Skeletal muscle satellite cell (primary cell): ENCODE results near the gene CIROP.

Experiments
- H3K27me3 ChIP-seq: 2 replicates; pipeline ENCODE4 v1.7.0; 2013; ENCODE audit warnings: low read length; ENCODE audit not compliant: control insufficient read depth, insufficient read depth
- H3K36me3 ChIP-seq: 2 replicates; pipeline ENCODE4 v1.7.0; 2013; ENCODE audit warnings: mild to moderate bottlenecking, control low read depth, low read length; ENCODE audit not compliant: insufficient read depth
- H3K4me1 ChIP-seq: 2 replicates; pipeline ENCODE4 v1.7.0; 2013; ENCODE audit warnings: low read length; ENCODE audit not compliant: control insufficient read depth, insufficient read depth
- H3K4me2 ChIP-seq: 2 replicates; pipeline ENCODE4 v1.7.0; 2013; ENCODE audit warnings: mild to moderate bottlenecking, low read length
- H3K4me3 ChIP-seq: 2 replicates; pipeline ENCODE4 v1.7.0; 2013; ENCODE audit warnings: low read length
- H3K9ac ChIP-seq: 2 replicates; pipeline ENCODE4 v1.7.0; 2013; ENCODE audit warnings: mild to moderate bottlenecking, low read depth, low read length, moderate library complexity
- H3K9me3 ChIP-seq: replicated peaks from 2 replicates; pipeline ENCODE4 v1.7.0; 2013; ENCODE audit warnings: mild to moderate bottlenecking, control low read depth, low read length

The CIROP gene

DNA sequence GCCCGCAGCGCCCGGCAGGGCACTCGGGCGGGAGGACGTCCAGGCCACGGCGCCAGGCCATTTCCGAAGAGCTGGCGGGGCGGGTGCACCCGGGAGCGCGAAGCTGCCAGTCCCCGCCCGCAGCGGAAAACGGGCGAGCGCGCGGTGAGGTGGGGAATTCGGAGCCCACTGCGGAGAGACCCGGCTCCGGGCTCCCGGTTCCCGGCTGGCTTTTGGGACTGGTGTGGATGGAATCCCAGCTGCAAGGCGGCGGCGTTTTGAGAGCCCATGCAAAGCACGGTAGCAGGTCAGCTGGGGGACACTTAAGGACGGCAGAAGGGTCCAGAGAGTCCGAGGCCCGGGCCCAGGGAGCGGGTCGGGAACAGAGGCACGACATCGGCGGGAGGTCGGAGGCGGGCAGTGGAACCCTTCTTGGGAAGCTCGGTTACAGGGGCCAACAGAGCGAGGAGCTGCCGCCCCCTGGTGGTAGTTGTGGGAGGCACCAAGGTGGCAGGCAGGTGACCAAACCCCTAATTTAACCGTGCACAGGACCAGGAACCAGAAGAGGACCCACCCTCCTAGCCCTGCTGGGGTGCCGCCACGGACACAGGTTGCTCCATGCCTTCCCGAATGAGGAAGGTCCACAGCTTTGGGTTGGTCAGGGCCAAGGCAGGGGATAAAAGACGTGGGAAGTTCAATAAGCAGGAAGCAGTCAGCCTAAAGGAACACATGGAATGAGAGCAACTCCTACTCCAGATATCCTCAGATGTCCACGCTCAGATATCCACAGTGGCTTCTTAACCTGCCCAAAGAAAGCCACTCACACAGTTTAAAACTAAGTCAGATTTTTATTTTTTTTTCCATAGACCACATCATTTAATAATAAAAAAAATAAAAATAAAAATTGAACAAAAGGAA, 46.8 kb downstream of the CIROP start:
- Histone ChIP-seq H3K9ac (peak overlapping the region; percentile 73), H3K36me3 (peaks cover 32% of the 10 kb centered on the region), H3K27me3 (no peaks in the 10 kb centered on the region), H3K9me3 (no peaks in the 10 kb centered on the region), H3K4me1 (peaks cover 38% of the 10 kb centered on the region), H3K4me3 (peak overlapping the region; percentile 69), H3K4me2 (peak overlapping the region; percentile 95)

DNA sequence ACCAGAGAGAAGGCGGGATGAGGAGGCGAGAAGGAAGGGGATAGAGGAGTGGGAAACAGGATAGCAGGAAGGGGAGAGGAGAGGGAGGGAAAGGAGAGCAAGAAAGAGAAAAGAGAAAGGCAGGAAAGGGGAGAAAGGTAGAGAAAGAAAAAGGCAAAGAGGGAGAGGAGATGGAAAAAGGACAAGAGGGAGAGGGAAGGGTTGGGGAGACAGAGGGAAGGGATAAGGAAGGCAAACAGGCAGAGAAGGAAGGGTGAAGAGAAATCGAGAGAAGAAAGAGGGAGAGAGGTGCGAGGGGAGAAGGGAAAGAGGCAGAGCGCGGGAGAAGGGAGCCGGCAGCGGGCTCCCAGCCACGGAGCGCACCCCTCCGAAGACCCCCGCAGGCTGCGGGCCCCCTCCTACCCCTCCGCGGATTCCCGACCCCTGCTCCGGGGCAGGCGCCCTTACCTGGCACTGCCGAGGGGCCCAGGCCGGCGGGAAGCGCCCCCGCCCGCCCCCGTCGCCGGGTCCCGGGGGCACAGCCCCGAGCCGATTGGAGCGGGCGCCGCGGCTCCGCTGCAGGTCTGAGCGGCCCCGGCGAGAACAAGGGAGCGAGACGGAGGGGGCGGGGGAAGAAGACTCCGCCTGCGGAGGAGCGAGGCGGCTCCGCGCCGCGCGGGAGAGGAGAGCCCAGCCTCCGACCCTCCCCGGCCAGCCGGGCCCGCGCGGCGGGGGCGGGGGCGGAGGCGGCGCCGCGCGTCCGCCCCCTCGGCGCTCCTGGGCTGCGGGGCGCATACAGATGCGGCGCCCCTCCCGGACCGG, 47.6 kb downstream of the CIROP start, which contains the start of gene CDH24:
Gene CDH24, minus strand, starts transcription at position 565 of the 801 bp plus-strand sequence. CDS start 1,787 bp downstream, outside the sequence.
- Histone ChIP-seq H3K4me1 (peaks cover 30% of the 10 kb centered on the region), H3K27me3 (no peaks in the 10 kb centered on the region), H3K36me3 (peaks cover 23% of the 10 kb centered on the region), H3K9ac (peak within 1 kb of the TSS; percentile 73), H3K4me3 (peak within 1 kb of the TSS; percentile 69), H3K4me2 (peak within 1 kb of the TSS; percentile 95), H3K9me3 (no peaks in the 10 kb centered on the region)

DNA sequence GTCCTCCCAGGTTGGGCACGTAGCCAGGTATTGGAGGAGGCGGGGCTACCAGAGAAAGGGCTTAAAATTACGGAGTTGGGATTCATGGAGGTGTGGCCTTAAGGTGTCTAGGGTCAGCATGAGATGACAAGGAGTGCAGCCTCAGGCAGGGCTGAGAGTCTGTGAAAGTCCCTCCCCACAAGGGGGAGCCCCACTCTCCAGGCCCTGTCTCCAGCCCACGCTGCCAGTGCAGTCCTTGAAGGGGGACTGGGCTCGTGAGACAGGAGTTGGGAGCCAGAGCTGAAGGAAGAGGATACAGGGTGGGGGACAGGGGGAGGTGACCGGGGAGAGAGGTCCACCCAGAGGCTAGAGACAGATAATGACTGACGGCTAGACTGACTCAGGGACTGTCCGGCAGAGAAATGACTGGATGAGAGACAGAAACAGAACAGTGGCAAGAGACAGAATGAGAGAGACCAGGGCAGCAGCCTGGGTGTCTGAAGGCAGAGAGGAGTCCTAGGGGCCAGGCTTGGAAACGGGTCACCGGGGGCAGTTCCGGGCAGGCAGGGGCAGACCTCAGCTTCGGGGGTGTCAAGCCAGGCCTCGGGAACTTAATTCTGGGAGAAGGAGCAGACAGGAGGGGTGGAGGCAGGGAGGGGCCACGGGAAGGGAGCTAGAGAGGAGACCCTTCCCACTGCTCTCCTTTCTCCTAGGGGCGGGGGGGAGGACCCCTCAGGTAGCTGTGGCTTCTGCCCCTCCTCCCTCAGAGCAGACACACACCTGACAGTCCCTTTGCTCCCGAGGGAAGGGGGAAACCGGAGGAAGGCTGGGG, 48.4 kb downstream of the CIROP start:
- H3K4me1 ChIP-seq, result peaks cover 25% of the 10 kb centered on the region
- no peaks in the 10 kb centered on the region for H3K9me3 ChIP-seq
- H3K4me2 ChIP-seq, result peak overlapping the region; percentile 95
- H3K27me3 ChIP-seq, result no peaks in the 10 kb centered on the region
- peak overlapping the region; percentile 69 for H3K4me3 ChIP-seq
- peaks cover 22% of the 10 kb centered on the region for H3K36me3 ChIP-seq
- H3K9ac ChIP-seq, result peak overlapping the region; percentile 73

DNA sequence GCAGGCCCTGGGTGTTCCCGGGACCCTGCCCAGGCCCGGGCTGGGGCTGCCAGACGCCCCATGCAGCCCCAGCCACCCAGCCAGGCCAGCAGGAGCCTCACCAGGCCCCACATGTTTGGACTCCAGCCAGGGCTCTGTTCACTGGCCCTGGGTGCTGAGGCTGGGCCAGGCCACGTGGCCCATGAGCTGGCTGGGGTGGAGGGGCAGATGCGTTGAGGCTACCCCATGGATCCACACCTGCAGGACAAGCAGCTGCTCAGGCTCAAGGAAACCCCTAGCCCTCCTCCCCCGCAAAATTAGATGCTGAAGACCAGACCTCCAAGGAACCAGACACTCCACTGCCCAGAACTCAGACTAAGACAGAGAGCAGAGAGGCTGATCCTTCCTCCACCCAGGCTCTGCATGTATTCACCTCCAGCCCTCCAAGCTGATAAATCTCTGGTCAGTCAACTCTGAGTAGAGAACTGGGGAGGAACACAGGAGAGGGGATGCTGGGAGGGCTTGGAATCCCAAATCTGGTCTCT, 49.1 kb downstream of the CIROP start:
- Histone ChIP-seq H3K4me2 (peak overlapping the region; percentile 95), H3K4me1 (peaks cover 25% of the 10 kb centered on the region), H3K36me3 (peaks cover 17% of the 10 kb centered on the region), H3K9ac (no peak overlapping the region), H3K27me3 (no peaks in the 10 kb centered on the region), H3K9me3 (no peaks in the 10 kb centered on the region), H3K4me3 (no peak overlapping the region)

DNA sequence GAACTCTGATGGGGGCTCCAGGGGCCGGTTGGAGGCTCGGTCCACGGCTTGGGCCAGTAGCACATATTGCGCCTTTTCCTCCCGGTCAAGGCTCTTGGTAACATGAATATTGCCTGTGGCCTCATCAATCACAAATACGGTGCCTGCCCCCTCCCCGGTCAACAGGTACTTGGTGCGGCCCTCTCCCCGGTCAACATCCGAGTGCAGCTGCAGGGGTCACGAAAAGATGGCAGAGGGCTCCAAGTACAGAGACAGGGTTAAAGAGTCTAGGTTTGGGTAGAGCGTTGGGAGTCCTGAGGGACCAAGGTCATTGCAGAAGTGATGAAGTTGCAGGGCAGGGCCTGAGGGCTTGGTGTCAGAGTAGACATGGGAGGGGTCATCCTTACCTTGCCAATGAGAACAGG, 49.6 kb downstream of the CIROP start:
- peaks cover 25% of the 10 kb centered on the region for H3K4me1 ChIP-seq
- H3K27me3 ChIP-seq, result no peaks in the 10 kb centered on the region
- H3K4me2 ChIP-seq, result no peak overlapping the region
- H3K36me3 ChIP-seq, result peaks cover 11% of the 10 kb centered on the region
- no peak overlapping the region for H3K4me3 ChIP-seq
- no peak overlapping the region for H3K9ac ChIP-seq
- H3K9me3 ChIP-seq, result no peaks in the 10 kb centered on the region

DNA sequence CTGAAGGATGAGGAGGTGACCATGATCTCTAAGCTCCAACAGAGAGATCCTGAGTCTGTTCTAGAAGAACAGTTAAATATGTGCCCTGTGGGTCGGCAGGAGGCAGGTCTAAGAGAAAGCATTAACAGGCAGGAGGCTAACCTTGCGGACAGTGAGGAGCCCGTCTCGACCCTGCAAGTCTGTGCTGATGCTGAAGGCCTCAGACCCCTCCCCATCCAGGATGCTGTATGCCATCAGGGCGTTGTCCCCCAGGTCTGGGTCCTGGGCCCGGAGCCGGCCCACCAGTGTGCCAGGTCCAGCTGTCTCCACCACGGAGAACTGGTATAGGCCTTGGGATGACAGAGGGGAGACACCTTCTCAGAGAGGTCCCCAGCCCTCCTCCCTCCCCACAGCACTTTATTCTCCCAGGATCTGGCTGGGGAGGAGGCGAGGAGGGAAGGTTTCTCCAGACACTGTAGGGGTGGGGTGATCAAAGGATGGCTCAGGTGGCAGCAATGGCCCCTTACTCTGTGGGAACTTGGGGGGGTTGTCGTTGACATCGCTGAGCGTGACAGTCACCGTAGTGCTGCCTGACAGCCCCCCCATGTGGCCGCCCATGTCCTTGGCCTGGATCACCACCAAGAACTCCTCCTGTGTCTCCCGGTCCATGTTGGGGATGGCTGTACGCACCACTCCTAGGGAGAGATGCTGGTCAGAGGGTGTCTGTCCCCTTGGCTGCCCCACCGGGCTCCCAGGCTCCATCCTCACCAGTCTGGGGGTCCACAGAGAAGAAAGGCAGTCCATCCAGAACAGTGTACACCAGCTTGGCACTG, 50.6 kb downstream of the CIROP start:
- H3K9me3 ChIP-seq, result no peaks in the 10 kb centered on the region
- H3K36me3 ChIP-seq, result peaks cover 6% of the 10 kb centered on the region
- H3K27me3 ChIP-seq, result no peaks in the 10 kb centered on the region
- H3K9ac ChIP-seq, result no peak overlapping the region
- H3K4me2 ChIP-seq, result no peak overlapping the region
- no peak overlapping the region for H3K4me3 ChIP-seq
- peaks cover 25% of the 10 kb centered on the region for H3K4me1 ChIP-seq

DNA sequence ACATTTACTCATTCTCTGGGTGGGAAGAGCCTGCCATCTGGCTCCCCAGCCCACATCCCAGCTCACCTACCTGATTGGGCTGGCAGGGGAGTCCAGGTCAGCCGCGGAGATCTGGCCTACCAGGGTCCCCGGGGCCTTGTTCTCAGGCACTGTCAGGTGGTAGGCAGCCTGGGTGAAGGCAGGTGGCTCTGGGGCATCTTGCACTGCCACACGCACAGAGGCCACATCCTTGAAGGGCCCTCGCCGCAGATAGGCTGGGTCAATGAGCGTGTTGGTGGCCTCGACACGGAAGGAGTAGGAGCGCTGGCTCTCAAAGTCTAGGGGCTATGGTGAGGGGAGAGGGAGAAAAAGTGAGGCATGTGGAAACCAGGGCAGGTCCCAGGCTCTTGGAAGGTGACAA, 51.4 kb downstream of the CIROP start:
- Histone ChIP-seq H3K9me3 (no peaks in the 10 kb centered on the region), H3K4me1 (peaks cover 25% of the 10 kb centered on the region), H3K4me3 (no peak overlapping the region), H3K36me3 (no peaks in the 10 kb centered on the region), H3K4me2 (no peak overlapping the region), H3K9ac (no peak overlapping the region), H3K27me3 (no peaks in the 10 kb centered on the region)

DNA sequence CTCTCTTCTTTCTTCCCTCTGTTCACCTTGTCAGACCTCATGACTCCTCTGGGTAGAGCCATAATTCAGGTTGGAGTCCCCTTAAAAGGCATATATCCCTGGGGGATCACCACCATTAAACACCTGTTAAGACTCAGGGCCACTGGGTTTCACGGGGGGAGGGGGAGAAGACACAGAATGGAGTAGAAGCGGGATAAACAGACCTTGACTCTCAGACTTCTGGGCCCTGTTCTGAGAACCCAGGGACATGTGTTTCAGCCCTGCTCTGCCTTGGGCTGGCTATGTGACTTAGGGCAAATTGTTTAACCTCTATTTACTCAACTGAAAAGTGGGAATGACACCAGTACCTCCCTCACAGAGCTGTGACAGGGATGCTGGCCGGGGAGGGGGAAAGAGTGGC, 52.1 kb downstream of the CIROP start:
- no peaks in the 10 kb centered on the region for H3K36me3 ChIP-seq
- H3K4me1 ChIP-seq, result peaks cover 19% of the 10 kb centered on the region
- H3K4me2 ChIP-seq, result no peak overlapping the region
- no peak overlapping the region for H3K9ac ChIP-seq
- no peaks in the 10 kb centered on the region for H3K9me3 ChIP-seq
- no peaks in the 10 kb centered on the region for H3K27me3 ChIP-seq
- no peak overlapping the region for H3K4me3 ChIP-seq

DNA sequence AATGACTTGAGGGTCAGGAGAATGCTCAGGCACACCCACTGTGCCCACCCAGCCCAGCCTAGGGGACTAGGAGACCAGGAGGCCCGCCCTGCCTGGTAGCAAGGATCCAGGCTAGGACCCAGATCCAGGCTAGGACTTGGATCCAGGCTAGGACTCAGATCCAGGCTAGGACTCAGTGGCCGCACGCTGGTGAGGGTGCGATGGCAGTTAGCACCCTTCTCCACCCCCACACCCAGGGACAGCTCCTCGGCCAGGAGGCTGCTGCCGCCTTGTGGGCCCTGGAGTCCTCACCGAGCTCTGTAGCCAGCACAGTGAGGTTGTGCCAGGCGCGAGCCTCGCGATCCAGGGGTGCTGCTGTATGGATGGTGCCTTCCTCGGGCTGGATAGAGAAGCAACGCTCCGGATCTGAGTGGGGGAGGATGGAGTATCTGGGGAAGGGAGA, 52.6 kb downstream of the CIROP start:
- Histone ChIP-seq H3K36me3 (no peaks in the 10 kb centered on the region), H3K4me1 (peaks cover 18% of the 10 kb centered on the region), H3K27me3 (no peaks in the 10 kb centered on the region), H3K4me2 (no peak overlapping the region), H3K9me3 (no peaks in the 10 kb centered on the region), H3K9ac (no peak overlapping the region), H3K4me3 (no peak overlapping the region)
